Keratinocyte (primary cell): ENCODE data around the gene PNPLA2.

Source experiments
- EZH2 ChIP-seq: IDR thresholded peaks from one replicate; pipeline ENCODE4 v1.6.1; 2012; ENCODE audit warnings: inconsistent platforms, mild to moderate bottlenecking, low read length, moderate library complexity
- TF ChIP-seq, protein P1 (sequence below), 3 experiments: IDR thresholded peaks in 1 of 3; conservative IDR thresholded peaks in 1 of 3; optimal IDR thresholded peaks in 1 of 3; 2 replicates in 2 of 3; 3 replicates in 1 of 3; pipeline versions ENCODE3 to v1.5.1; 2011; ENCODE audit warnings: low read length in 3 of 3, mild to moderate bottlenecking in 3 of 3, moderate library complexity in 2 of 3, control low read depth in 1 of 3, inconsistent platforms in 1 of 3; ENCODE audit not compliant: insufficient read depth in 2 of 3; ENCODE audit errors: extremely low read depth in 1 of 3

DNA sequence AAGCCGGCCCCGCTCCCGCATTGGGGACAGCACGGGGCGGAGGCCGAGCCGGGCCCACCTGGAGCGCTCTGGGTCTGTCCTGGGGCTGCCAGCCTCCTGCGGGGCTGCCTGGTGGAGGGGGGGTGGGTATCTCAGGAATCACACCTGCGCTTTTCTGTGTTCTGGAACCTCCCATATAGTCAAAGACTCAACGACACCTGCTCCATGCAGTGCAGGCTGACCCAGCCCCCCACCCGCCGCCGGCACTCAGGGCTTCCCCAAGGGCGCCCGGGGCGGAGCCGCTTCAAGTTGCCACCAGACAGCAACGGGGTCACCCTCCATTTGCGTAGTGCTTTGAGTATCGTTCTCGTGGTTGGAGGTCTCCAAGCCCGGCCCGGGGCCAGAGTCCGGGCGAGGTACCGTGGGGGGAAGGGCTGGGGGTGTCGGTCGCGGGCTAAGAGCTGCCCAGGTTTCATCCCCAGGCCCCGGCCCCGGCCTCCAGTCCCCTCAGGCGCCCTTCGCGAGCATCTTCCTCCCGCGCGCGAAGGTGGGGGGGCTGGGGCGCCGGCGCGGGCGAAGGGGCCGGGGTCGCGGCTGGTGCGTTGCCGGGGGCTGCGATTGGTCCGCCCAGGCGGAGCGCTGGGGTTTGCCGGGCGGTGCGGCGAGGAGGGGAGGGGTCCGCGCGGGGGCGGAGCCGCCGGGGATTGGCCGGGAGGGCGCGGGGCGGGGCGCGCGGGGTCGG lies 30.6 kb downstream of the PNPLA2 start:
- no peak for TF ChIP-seq EZH2
- TF ChIP-seq, protein P1, sequence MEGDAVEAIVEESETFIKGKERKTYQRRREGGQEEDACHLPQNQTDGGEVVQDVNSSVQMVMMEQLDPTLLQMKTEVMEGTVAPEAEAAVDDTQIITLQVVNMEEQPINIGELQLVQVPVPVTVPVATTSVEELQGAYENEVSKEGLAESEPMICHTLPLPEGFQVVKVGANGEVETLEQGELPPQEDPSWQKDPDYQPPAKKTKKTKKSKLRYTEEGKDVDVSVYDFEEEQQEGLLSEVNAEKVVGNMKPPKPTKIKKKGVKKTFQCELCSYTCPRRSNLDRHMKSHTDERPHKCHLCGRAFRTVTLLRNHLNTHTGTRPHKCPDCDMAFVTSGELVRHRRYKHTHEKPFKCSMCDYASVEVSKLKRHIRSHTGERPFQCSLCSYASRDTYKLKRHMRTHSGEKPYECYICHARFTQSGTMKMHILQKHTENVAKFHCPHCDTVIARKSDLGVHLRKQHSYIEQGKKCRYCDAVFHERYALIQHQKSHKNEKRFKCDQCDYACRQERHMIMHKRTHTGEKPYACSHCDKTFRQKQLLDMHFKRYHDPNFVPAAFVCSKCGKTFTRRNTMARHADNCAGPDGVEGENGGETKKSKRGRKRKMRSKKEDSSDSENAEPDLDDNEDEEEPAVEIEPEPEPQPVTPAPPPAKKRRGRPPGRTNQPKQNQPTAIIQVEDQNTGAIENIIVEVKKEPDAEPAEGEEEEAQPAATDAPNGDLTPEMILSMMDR (optimal IDR thresholded peaks at IDR 0.05 in 1 of 3, IDR thresholded peaks at IDR 0.05 in 1 of 3, conservative IDR thresholded peaks at IDR 0.05 in 1 of 3; ENCODE audit: extremely low read depth in 1 of 3, insufficient read depth in 2 of 3, low read length in 3 of 3), result no peak
